Neural cell (in vitro differentiated cells): ENCODE measurements around the gene DSCAML1. TPM values are rescaled to one million over a fixed set of nuclear protein-coding genes. Genes with fewer than 3 reads are reported as not detected.

Experiments
- H2AFZ ChIP-seq: fragments of 200-600, 300-800 bp; sonication (generic), shearing (Covaris generic); 2 replicates; pipeline ENCODE4 v1.6.0; 2014; ENCODE audit warnings: low read depth, mild to moderate bottlenecking, antibody characterized with exemption, low read length, moderate library complexity
- H3F3A ChIP-seq: fragments of 200-600 bp; shearing (Covaris generic); 2 replicates; pipeline ENCODE4 v1.6.1; 2016; ENCODE audit warnings: mild to moderate bottlenecking, moderate library complexity, mixed read lengths, antibody characterized with exemption, low read length; ENCODE audit not compliant: insufficient read depth, poor library complexity, severe bottlenecking
- H3K27ac ChIP-seq: fragments of 200-600, 300-800 bp; sonication (generic), shearing (Covaris generic); 2 replicates; pipeline ENCODE4 v1.5.1; 2014; ENCODE audit warnings: mild to moderate bottlenecking, low read length, moderate library complexity
- H3K27me3 ChIP-seq: fragments of 300-800, 200-600 bp; sonication (generic), shearing (Covaris generic); 2 replicates; pipeline ENCODE4 v1.6.0; 2014; ENCODE audit warnings: mild to moderate bottlenecking, low read depth, low read length, moderate library complexity; ENCODE audit not compliant: insufficient read depth
- H3K36me3 ChIP-seq: fragments of 300-800, 200-600 bp; sonication (generic), shearing (Covaris generic); 2 replicates; pipeline ENCODE4 v1.5.1; 2014; ENCODE audit warnings: mild to moderate bottlenecking, antibody characterized with exemption, low read length, moderate library complexity; ENCODE audit not compliant: insufficient read depth
- H3K4me2 ChIP-seq: fragments of 300-800, 200-600 bp; sonication (generic), shearing (Covaris generic); 2 replicates; pipeline ENCODE4 v1.6.0; 2014; ENCODE audit warnings: mild to moderate bottlenecking, low read length
- H3K4me3 ChIP-seq: fragments of 300-800, 200-600 bp; sonication (generic), shearing (Covaris generic); 2 replicates; pipeline ENCODE4 v1.5.1; 2014; ENCODE audit warnings: mild to moderate bottlenecking, low read length, moderate library complexity
- H3K79me2 ChIP-seq: fragments of 200-600 bp; shearing (Covaris generic); replicated peaks from 2 replicates; pipeline ENCODE4 v1.6.0; 2014; ENCODE audit warnings: mild to moderate bottlenecking, low read length, moderate library complexity; ENCODE audit not compliant: insufficient read depth
- H3K9ac ChIP-seq: fragments of 300-800, 200-600 bp; sonication (generic), shearing (Covaris generic); 2 replicates; pipeline ENCODE4 v1.6.1; 2016; ENCODE audit warnings: mild to moderate bottlenecking, low read length, mixed read lengths
- H3K9me2 ChIP-seq: fragments of 200-600 bp; shearing (Covaris generic); 2 replicates; pipeline ENCODE4 v1.6.1; 2016; ENCODE audit warnings: mild to moderate bottlenecking, low read length, mixed read lengths; ENCODE audit not compliant: insufficient read depth
- H3K9me3 ChIP-seq: fragments of 200-600, 300-800 bp; sonication (generic), shearing (Covaris generic); 2 replicates; pipeline ENCODE4 v1.6.1; 2016; ENCODE audit warnings: mild to moderate bottlenecking, mixed run types, low read length, moderate library complexity, mixed read lengths
- H4K20me1 ChIP-seq: fragments of 200-600 bp; shearing (Covaris generic); 2 replicates; pipeline ENCODE4 v1.6.1; 2016; ENCODE audit warnings: mild to moderate bottlenecking, mixed run types; ENCODE audit not compliant: insufficient read depth
- CTCF ChIP-seq: fragments of 450-650 bp; IDR thresholded peaks from 2 replicates; pipeline ENCODE4 v1.5.1; 2014; ENCODE audit warnings: antibody characterized with exemption, mild to moderate bottlenecking, moderate library complexity; ENCODE audit not compliant: poor library complexity, severe bottlenecking
- EP300 ChIP-seq: fragments of 450-650 bp; conservative IDR thresholded peaks from 2 replicates; pipeline ENCODE4 v1.6.1; 2014; ENCODE audit warnings: antibody characterized with exemption, mild to moderate bottlenecking, moderate library complexity; ENCODE audit not compliant: poor library complexity, severe bottlenecking
- EZH2 ChIP-seq: fragments of 200-600, 300-800 bp; shearing (Covaris generic), sonication (generic); IDR thresholded peaks from 2 replicates; pipeline ENCODE4 v1.6.1; 2014; ENCODE audit warnings: antibody characterized with exemption, low read length, borderline replicate concordance, mild to moderate bottlenecking; ENCODE audit not compliant: insufficient read depth, poor library complexity, severe bottlenecking
- MXI1 ChIP-seq: fragments of 450-650 bp; conservative IDR thresholded peaks from 2 replicates; pipeline ENCODE4 v1.6.1; 2014; ENCODE audit warnings: antibody characterized with exemption, mild to moderate bottlenecking; ENCODE audit not compliant: poor library complexity, severe bottlenecking
- POLR2AphosphoS5 ChIP-seq: IDR thresholded peaks from 2 replicates; pipeline ENCODE4 v1.6.1; 2012
- RAD21 ChIP-seq: fragments of 450-650 bp; conservative IDR thresholded peaks from 2 replicates; pipeline ENCODE4 v1.6.1; 2014; ENCODE audit warnings: antibody characterized with exemption, mild to moderate bottlenecking, moderate library complexity
- REST ChIP-seq: IDR thresholded peaks from 2 replicates; pipeline ENCODE4 v1.6.1; 2012; ENCODE audit warnings: borderline replicate concordance
- SMC3 ChIP-seq: fragments of 450-650 bp; conservative IDR thresholded peaks from 2 replicates; pipeline ENCODE4 v1.6.1; 2014; ENCODE audit warnings: antibody characterized with exemption, mild to moderate bottlenecking, moderate library complexity; ENCODE audit not compliant: poor library complexity
- TAF1 ChIP-seq: IDR thresholded peaks from 2 replicates; pipeline ENCODE4 v1.6.1; 2012; ENCODE audit warnings: low read depth
- polyA plus RNA-seq: library from polyadenylated mRNA; depleted of rRNA; stranded (reverse); fragments of >200 nt; gene quantifications from 2 replicates; pipeline ENCODE4 v1.2.3, GENCODE V29; 2014

DSCAML1 gene
- polyA plus RNA-seq, 1 donor from 2014 or later = 1.3 TPM

DNA sequence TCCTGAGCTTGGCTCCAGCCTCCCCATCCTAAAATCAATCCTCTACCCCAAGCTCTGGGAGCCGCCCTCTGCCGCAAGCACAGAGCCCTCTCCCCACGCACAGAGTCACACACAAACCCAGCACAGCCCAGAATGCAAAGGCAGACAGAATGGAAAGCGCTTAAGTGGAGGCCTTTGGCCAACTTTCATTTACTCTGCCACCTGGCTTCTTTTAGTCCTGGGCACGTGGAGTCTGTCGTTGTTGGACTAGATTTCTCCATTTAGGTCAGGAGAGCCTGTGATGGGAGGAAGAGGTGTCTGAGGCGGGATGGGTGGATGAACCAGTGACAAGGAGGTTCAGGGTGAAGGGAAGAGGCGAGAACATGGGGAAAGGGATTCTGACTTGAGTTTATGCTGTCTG lies 191.7 kb downstream of the DSCAML1 start:
- H3K27me3 ChIP-seq = no peaks in the 10 kb centered on the region
- H3K79me2 ChIP-seq = no peaks in the 10 kb centered on the region
- no peaks in the 10 kb centered on the region for H3K9me2 ChIP-seq
- no peak overlapping the region for H3K9ac ChIP-seq
- no peaks in the 10 kb centered on the region for H4K20me1 ChIP-seq
- H3K9me3 ChIP-seq = no peaks in the 10 kb centered on the region
- H3K4me3 ChIP-seq = no peak overlapping the region
- no peaks in the 10 kb centered on the region for H3K36me3 ChIP-seq
- TF ChIP-seq TAF1 (no peak), MXI1 (no peak), EZH2 (no peak), EP300 (no peak)
- no peak overlapping the region for H2AFZ ChIP-seq
- H3K4me2 ChIP-seq = no peak overlapping the region
- no peak overlapping the region for H3K27ac ChIP-seq
- H3F3A ChIP-seq = no peaks in the 10 kb centered on the region

- Histone ChIP-seq H3K79me2 (no peaks in the 10 kb centered on the region), H3K4me2 (no peak overlapping the region), H3K27ac (no peak overlapping the region), H3K9me3 (no peaks in the 10 kb centered on the region), H2AFZ (no peak overlapping the region), H4K20me1 (no peaks in the 10 kb centered on the region), H3K36me3 (no peaks in the 10 kb centered on the region), H3K9me2 (no peaks in the 10 kb centered on the region), H3K27me3 (no peaks in the 10 kb centered on the region), H3F3A (no peaks in the 10 kb centered on the region), H3K9ac (no peak overlapping the region), H3K4me3 (no peak overlapping the region)
- TF ChIP-seq EZH2 (no peak), SMC3 (no peak), POLR2AphosphoS5 (no peak), REST (no peak), EP300 (no peak), RAD21 (no peak), CTCF (no peak), TAF1 (no peak)
Measured at GRCh38 chr11:117604336-117604995, 192.6 kb downstream of the DSCAML1 start.
